LoVo (cell line): ENCODE results near the gene ZNF638.
"Not testable (repeated sequence)": the region's sequence is repeated elsewhere in the genome, so short reads cannot be mapped to it uniquely, and the experiment has no call there.

ENCODE experiments used
- DNase-seq: peaks from one replicate; pipeline ENCODE4 v3.0.0-alpha.2; 2016; ENCODE audit warnings: low spot score

The ZNF638 gene

DNA sequence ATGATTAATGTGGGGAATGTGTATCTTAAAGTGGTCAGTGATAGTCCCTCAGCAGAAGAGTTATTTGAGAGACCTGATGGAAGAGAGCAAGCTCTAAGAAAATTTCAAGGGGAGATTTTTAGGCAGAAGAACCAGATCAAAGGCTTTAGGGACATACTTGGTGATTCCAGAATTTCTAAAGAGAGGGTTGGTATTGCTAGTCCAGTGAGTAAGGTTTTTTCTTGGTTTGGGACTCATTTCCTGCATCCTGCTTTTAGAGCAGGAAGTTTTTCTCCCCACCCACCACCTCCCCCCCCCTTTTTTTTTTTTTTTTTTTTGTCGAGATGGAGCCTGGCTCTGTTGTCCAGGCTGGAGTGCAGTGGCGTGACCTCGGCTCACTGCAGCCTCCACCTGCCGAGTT, 79.1 kb downstream of the ZNF638 start:
- DNase-seq, result no peak

DNA sequence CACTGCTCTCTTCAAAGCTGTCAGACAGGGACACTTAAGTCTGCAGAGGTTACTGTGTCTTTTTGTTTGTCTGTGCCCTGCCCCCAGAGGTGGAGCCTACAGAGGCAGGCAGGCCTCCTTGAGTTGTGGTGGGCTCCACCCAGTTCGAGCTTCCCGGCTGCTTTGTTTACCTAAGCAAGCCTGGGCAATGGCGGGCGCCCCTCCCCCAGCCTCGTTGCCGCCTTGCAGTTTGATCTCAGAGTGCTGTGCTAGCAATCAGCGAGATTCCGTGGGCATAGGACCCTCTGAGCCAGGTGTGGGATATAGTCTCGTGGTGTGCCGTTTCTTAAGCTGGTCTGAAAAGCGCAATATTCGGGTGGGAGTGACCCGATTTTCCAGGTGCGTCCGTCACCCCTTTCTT, 85.3 kb downstream of the ZNF638 start:
- not testable (repeated sequence) for DNase-seq

DNA sequence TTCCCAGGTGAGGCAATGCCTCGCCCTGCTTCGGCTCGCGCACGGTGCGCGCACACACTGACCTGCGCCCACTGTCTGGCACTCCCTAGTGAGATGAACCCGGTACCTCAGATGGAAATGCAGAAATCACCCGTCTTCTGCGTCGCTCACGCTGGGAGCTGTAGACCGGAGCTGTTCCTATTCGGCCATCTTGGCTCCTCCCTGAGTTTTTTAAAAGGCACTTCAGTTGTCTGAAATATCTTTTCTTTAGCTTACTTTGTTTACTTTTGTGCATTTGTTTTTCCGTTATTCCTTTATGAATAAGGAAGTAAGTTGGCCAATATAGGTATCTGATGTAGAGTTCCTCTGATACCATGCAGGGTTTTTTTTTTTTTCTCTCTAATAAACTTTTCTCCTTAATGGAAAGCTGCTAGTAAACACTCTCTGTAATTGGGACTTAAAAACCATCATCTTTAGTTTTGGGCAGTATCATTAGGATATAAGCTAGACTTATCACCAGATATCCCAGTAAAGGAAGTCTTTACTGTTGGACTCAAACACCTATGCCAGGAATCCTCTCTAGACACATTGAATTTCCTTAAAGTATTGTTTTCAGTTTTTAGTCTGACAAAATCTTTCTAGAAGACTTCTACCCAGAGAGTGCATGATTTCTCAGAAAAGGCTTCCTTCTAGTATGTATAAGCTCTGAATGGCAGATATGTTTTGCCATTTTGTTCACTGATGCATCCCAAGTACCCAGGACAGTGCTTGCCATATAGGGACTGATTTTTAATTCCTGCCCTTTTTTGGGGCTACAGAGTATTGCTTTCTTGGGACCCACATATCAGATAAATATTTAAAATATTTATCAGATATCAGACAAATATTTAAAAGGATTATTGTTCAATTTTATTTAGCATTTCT, 86.0 kb downstream of the ZNF638 start:
- DNase-seq, result peak; percentile 19

DNA sequence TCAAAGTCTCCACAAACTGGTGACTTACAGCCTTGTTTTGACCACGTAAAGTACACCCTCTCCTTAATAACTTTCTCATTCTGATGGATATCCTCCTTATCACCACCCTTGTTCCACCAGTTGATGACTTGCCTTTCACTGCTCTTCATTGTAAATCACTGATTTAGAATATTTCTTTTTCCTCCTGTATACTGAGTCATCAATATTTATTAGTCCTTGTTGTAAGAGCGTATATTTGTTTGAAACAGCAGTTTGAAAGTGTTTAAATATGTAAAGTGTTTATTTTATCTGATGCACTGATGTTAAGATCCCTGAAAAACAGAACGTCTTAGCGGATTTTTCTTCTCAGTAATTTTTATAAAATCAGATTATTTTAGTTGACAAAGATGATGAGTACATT, 87.6 kb downstream of the ZNF638 start:
- no peak for DNase-seq

DNA sequence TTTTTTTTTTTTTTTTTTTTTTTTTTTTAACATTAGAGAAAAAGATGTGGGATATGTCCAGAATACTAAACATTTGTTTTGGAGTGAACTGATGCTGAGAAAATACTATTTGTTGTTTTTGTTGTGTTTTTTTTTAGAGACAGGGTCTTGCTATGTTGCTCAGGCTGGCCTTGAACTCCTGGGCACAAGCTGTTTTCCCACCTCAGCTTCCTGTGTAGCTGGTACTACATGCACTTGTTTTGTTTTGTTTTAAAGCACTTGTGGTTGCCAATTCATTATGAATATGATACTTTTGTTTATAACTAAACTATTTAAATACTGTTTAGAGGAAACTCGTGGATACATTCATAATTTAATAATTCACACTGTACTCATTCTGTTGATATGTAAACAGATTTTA, 88.4 kb downstream of the ZNF638 start:
- DNase-seq, result no peak

DNA sequence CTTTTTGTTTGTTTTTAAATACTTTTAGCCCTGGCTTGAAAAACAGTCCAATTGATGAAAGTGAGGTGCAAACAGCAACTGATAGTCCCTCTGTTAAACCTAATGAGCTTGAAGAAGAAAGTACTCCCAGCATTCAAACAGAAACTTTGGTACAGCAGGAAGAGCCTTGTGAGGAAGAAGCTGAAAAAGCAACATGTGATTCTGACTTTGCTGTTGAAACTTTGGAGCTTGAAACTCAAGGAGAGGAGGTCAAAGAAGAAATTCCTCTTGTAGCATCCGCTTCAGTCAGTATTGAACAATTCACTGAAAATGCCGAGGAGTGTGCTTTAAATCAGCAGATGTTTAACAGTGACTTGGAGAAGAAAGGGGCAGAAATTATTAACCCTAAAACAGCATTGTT, 91.2 kb downstream of the ZNF638 start:
- DNase-seq, result no peak

DNA sequence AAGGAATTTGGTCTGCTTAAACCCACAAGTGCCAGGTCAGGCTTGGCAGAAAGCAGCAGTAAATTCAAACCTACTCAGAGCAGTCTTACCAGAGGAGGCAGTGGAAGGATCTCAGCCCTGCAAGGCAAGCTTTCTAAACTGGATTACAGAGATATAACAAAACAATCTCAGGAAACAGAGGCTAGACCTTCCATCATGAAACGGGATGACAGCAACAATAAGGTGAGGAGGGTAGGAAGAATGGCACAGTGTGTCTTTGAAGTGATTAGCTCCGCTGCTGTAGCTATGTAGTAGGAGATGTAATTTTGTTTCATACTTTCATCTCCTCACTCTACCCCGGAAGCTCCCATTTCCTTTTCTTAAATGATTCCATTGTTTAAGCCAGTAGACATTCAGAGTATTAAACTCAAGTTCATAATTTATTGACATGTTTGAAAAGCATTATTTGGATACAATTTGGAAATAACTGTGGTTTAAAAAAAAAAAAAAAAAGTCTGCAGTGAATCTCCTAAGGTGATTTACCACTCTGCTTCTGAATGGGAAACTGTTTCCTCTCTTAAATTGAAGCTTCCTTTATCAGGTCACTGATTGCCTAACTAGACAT, 92.3 kb downstream of the ZNF638 start:
- DNase-seq, result no peak

DNA sequence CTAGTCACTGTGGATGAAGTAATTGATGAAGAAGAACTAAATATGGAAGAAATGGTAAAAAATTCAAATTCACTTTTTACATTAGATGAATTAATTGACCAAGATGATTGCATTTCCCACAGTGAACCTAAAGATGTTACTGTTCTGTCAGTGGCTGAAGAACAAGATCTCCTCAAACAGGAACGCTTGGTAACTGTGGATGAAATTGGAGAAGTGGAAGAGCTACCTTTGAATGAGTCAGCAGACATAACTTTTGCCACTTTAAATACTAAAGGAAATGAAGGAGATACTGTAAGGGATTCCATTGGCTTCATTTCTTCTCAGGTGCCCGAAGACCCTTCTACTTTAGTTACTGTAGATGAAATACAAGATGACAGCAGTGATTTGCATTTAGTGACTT, 95.1 kb downstream of the ZNF638 start:
- no peak for DNase-seq

DNA sequence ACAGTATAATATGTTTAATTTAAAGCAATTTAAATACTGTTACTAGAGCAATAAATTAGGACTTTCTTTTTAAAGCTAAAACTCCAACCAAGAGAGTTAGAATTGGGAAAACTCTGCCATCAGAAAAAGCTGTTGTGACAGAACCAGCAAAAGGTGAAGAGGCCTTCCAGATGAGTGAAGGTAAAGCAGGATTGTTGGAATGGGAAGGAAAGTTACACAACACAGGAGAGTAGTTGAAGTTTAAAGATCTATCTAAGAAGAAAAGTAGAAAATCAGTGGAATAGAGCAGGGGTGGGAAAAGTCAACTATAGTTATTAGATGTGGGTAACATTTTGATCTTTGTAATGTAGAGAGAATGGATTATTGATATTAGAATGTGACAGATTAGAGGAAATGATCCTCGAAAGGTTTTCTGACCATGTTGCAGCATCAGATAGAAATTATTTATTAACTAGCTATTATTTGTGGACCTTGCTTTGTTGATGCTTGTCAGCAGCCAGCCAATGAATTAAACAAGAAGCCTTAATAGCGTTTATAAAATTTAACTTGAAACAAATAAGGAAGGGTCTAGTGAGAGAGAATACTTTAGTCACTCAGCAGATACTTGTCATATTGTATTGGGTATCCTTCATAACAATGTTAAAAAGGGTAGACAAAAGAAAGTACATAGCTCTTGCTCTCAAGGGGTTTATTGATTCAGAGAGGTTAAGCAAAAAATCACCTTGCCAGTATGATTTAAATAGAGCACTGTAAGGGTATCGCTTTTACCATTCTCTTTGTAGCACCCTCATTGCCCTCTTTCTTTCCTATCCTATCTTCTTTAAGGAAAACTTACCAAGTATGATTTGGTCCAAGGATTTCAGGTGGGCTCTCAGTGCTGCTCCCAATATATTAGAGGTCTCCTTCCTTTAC, 97.1 kb downstream of the ZNF638 start:
- DNase-seq, result no peak

DNA sequence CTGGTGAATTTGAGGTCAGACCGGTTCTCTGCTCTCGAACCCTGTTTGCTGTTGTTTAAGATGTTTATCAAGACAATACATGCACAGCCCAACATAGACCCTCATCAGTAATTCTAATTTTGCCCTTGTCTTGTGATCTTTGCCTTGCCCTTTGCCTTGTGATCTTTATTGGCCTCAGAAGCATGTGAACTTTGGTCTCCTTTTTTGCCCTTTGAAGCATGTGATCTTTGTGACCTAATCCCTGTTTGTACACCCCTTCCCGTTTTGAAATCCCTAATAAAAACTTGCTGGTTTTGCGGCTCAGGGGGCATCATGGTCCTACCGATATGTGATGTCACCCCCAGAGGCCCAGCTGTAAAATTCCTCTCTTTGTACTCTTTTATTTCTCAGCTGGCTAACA, 113.6 kb downstream of the ZNF638 start:
- DNase-seq, result not testable (repeated sequence)

DNA sequence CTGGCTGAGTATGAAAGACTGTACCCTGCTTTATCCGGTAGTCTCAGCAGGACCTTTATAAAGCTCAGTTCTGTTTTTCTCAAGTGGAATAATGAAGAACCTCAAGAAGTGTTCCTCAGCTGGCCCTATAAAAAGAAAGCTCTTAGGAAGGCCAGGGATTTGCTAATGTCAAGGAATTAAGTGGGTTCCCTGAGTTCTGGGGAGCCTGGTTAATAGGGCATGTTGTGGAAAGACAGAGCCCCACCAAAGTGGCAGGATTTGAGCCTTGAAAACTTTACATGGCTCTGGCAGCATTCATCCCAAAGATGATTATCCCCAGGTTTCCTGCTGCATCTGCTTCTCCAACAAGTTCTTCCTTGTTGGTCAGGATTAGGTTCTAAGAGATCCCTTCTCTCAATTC, 114.9 kb downstream of the ZNF638 start:
- DNase-seq, result no peak

DNA sequence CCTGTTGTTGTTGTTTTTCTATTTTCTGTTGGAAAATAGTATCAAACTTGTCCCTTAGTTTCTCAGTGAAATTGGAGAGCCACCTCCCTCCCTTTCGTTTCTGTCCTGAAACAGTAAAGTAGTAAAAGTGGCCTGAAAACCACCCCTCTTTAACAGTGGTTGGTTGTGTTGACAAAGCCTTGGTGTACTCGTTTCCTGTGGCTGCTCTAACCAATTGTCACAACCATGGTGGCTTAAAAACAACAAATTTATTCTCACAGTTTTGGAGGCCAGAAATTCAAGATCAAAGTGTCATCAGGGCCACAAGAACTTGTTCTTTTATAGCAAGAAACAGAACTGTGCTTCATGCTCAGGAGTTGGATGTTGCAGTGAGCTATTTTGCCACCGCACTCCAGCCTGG, 117.8 kb downstream of the ZNF638 start:
- DNase-seq, result no peak

DNA sequence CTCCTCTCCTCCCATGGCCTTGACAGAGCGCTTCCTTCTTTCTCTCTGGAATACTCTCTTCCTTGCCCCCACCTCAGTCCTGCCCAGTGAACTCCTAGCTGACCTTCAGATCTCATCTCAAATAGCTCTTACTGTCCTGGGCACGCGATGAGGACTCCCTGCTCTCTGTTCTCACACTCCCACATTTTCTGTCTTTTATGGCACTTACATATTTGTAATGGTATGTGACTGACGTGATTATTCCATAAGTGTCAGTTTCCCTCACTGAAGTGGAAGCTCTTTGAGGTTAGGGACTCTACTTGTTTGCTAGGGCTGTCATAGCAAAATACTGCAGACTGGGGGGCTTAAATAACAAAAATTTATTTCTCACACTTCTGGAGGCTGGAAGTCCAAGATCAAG, 120.1 kb downstream of the ZNF638 start:
- no peak for DNase-seq

DNA sequence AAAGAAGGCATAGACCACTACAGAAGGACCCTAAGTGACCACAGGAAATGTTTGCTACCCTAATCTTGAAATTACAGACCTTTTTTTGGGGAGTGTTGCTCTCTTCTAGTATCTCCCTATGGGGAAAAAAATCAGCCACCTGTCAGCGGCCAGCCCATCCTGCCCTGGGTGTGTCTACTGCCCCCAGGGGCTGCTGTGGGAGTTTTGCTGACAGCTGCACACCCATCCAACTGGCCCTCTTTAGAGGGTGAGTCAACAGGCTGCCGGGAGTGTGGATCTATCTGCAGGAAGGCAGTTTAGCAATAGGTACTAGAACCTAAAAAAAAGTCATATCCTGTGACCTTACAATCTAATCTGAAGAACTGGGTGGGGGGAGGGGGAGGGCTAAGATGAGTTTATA, 121.0 kb downstream of the ZNF638 start:
- DNase-seq, result peak; percentile 19

DNA sequence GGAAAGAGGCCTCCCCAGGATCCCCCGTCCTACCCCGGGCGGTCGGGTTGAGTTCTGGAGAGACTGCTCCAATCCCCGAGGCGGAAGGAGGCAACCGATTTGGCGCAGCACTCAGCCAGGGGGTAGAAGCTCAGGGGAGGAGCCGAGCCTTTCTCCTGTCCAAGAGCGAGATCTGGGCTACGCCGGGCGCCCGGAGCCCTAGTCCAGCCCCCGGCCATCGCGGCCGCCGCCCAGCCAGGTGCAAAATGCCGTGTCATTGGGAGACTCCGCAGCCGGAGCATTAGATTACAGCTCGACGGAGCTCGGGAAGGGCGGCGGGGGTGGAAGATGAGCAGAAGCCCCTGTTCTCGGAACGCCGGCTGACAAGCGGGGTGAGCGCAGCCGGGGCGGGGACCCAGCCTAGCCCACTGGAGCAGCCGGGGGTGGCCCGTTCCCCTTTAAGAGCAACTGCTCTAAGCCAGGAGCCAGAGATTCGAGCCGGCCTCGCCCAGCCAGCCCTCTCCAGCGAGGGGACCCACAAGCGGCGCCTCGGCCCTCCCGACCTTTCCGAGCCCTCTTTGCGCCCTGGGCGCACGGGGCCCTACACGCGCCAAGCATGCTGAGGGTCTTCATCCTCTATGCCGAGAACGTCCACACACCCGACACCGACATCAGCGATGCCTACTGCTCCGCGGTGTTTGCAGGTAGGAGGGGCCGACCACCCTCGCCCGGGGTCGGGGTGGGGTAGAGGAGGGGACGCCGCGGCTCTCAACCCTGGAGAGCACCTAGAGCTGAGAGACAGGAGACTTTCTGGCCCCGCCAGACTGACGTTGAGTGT, 122.0 kb downstream of the ZNF638 start, which contains the start of gene DYSF:
DYSF (plus strand) TSS at position 158 of the 817 bp plus-strand sequence.
- no peak for DNase-seq

DNA sequence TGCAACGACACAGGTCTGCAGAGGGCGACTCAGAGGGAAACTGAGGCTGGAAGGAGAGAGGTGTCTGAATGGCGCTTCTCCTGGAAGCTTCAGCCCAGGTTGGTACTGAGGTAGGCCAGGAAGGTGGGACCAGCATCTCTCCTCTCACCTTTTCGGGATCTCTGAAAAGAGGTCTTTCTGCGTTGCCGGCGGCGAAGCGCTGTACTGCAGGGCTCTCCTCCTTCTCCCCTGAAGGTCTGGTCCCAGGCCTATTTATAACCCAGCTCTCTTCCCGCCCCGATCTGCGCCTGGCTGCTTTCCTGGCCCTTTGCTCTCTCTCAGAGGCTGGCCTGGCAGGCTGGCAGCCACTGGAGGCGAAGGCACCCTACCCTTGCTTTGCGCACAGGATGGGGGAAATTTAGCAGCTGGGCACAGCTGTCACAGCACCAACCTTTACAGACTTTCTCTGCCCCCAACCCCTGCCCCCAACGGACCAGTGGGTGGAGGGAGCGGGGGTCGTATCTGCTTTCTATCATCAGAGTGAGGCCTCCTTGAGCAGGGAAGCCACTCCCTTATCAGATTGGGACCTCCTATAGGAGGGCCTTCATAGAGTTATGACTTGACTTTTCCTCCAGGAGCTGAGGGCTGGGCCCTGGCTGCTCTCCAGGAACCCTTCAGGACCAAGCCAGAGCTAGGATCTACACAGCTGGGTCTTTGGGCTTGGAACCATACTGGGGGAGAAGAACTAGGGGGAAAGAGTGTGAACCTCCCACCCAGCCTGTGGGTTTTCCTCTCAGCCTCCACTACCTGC, 122.8 kb downstream of the ZNF638 start:
- DNase-seq, result no peak

DNA sequence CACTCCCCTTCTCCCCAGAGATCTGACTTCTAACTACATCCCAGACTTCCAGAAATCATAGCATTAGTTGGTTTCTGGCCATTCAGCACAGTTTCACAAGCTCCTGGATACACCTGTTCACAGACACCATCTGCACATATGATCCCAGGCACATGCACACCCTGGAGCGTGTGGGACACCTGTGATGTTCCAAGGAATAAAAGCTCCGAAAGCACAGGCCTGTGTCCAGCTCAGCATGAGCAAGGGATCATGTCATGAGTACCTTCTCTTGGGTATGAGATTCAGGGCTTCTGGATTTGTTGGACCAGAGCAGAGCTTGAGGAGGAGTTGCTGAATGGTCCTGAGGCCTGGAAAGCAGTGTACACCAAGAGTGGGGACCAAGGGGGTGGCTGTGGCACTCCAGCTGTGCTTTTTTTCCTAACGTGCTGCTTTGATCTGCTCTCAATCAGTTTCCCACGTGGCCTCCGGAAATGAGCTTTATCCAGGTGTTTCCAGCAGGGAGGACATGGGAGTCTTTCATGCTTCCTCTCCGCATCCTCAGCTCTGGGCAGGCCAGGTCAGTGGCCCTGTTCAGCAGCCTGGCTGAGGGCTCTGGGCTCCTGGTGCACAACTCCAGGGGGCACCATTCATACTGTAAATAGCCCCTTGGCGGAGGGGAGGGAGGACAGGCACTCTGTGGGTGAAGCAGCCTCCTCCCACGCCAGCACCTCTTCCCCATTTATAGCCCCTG, 123.6 kb downstream of the ZNF638 start:
- no peak for DNase-seq

DNA sequence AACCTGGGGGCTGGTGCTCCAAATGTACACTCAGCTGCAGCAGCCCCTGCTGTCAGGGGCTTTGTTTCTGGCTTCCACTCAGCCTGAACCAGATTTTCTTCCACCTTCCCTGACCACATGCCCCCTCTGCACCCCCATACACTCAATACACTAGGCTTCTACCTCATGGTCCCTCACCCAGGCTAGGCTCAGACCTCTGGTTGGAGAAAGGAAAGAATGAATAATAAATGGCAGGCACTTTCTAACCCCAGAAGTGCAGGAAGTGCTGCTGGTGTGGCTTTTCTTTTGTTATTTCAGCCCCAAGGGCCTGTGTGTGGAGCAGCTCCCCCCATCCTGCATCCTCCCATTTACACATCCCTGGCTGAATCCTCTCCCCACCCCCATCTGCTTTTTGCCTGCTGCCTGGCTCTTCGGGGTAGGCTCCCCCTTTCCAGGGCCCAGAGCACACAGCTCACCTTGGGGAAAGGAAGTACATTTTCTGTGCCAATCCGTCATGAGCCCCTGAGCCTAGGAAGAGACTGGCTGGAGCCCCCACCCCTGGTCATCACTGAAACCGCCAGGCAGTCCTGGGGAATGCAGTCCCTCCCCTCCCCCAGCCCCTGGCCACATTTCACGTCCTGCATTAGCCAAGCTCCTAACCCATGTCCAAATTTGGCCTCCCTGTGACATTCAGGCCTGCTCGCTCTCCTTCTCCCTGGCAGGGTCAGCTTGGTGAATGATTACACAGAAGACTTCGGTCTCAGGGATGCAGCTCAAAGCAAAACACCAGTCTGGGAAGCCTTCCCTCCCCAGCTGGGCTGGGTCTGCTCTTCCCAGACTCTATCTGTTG, 124.4 kb downstream of the ZNF638 start:
- DNase-seq, result no peak

DNA sequence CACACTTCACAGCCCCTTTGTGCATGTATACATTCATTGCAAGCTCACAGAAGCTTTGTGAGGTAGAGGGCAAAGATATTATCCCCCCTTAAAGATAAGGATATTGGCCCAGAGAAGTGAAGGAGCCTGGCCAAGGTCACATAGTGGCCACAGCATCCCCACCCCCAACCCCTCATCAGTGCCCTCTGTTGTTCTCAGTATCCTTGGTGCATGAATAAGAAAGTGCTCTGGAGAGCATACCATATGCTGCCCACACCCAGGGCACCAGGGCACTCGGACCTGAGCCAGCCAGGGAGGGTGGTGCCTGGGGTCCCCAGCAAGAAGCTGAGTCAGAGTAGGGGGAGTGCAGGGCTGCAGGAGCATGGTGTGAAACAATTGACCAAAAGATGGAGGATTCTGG, 125.0 kb downstream of the ZNF638 start:
- no peak for DNase-seq
